Heart left ventricle (tissue), 16 donors: ENCODE results near the gene TEDDM1. TPM values are rescaled to one million over a fixed set of nuclear protein-coding genes. Genes with fewer than 3 reads are reported as not detected.

Experiments used
- ATAC-seq, 4 donors: fragments of 200-7000 bp; cut with Tn5 transposase; one replicate each; pipeline ENCODE4 v1.9.1; 2020 to 2022; ENCODE audit warnings: moderate library complexity in 4 of 4, mild to moderate bottlenecking in 3 of 4, moderate number of reproducible peaks in 1 of 4
- DNase-seq, 5 donors: peaks; one replicate each; pipeline ENCODE4 v3.0.0-alpha.2; 2020
- H3K27ac ChIP-seq, 12 donors: fragments of 200-600 bp; sonication (generic) in 4 of 12; one replicate each; pipeline versions ENCODE4 v1.5.0 to v1.8.0; 2016 to 2022; ENCODE audit warnings: mild to moderate bottlenecking in 2 of 12
- H3K27me3 ChIP-seq, 9 donors: fragments of 200-600 bp; sonication (generic) in 2 of 9; one replicate each; pipeline versions ENCODE4 v1.5.1 to v1.8.0; 2016 to 2022; ENCODE audit warnings: mild to moderate bottlenecking in 3 of 9
- H3K36me3 ChIP-seq, 9 donors: fragments of 200-600 bp; sonication (generic) in 2 of 9; one replicate each; pipeline versions ENCODE4 v1.5.0 to v1.8.0; 2018 to 2022; ENCODE audit warnings: mild to moderate bottlenecking in 2 of 9
- H3K4me1 ChIP-seq, 12 donors: fragments of 200-600 bp; sonication (generic) in 4 of 12; one replicate each; pipeline versions ENCODE4 v1.5.0 to v1.8.0; 2016 to 2022; ENCODE audit warnings: mild to moderate bottlenecking in 3 of 12
- H3K4me3 ChIP-seq, 12 donors: fragments of 200-600 bp; sonication (generic) in 4 of 12; one replicate each; pipeline versions ENCODE4 v1.5.0 to v1.8.0; 2017 to 2022; ENCODE audit warnings: mild to moderate bottlenecking in 9 of 12, moderate library complexity in 4 of 12
- H3K9me3 ChIP-seq, 12 donors: fragments of 200-600 bp; sonication (generic) in 4 of 12; one replicate each; pipeline versions ENCODE4 v1.5.0 to v1.8.0; 2016 to 2022; ENCODE audit warnings: mild to moderate bottlenecking in 1 of 12
- CTCF ChIP-seq, 12 donors: fragments of 200-600 bp; sonication (generic) in 4 of 12; IDR thresholded peaks; one replicate each; pipeline versions ENCODE4 v1.5.0 to v1.8.0; 2018 to 2022; ENCODE audit warnings: antibody characterized with exemption in 12 of 12, mild to moderate bottlenecking in 5 of 12
- POLR2A ChIP-seq, 2 donors: fragments of 450-650 bp; IDR thresholded peaks; one replicate each; pipeline ENCODE4 v1.6.1; 2017; ENCODE audit warnings: antibody characterized with exemption in 2 of 2, mild to moderate bottlenecking in 2 of 2, moderate library complexity in 2 of 2
- WGBS, 4 donors: extraction: QIAGEN DNeasy Blood & Tissue Kit in 2 of 4; methylation state at CpG; one replicate each; pipeline versions ENCODE4 v1.1.5 to v1.1.7; 2013 to 2018; 5-methylcytosine and 5-hydroxymethylcytosine counted together
- intact Hi-C, 10 donors: fragments of 100-400 bp; cut with DNase I; formaldehyde crosslinking; loops; one replicate each; pipeline versions ENCODE4 v1.11.1 to v1.14.2; 2022
- polyA plus RNA-seq, 2 donors: library from polyadenylated mRNA; stranded (reverse); fragments of 200-250 nt; gene quantifications; one replicate each; pipeline ENCODE4 v1.2.3, GENCODE V29; 2013
- total RNA-seq, 9 donors: library from RNA; depleted of rRNA in 2 of 9; stranded (reverse); fragments of >200 nt in 2 of 9; fragmentation: NEBNext Ultra II Directional in 3 of 9; extraction: Animal tissue kit (Norgen Biotek cat#: 25700) in 3 of 9; gene quantifications; one replicate each; pipeline versions ENCODE4 v1.1.0 to v1.2.4, GENCODE V29; 2016 to 2023
- donor health status: ischemic (EF 13 %, LVEDD 7.1; RV severe dilation, severe dysfunction).
- donor health status: healthy with polysubstance abuse.
- donor health status: DM: no; HTN: yes; CAD: no.
- donor health status: DM: no; HTN: no; CAD: no.
- donor health status: ischemic (EF 25% LVEDD 6.9; RV normal size, moderate dysfunction).
- donor health status: ischemic (EF 25% LVEDD 5.7; RV mildly dilated, moderate dysfunction).
- donor health status: healthy.
- donor health status: DM: yes; HTN: yes; CAD: no.
- donor health status: ischemic (EF 35%, LVEDD 5.7; RV mildly dilated, moderate dysfunction).
- donor health status: nonischemic (EF 11% LVEDD 7.7; RV severe dilation, severe dysfunction).
- donor health status: DM: yes; HTN: yes; CAD: no.
- donor health status: PGD.
- donor health status: ischemic (EF 29% LVEDD 5.4; RV normal size, mild dysfunction).
- donor health status: nonischemic (EF 23%, LVEDD 6.1; RV moderate dilation, normal function).

Gene TEDDM1
- total and polyA plus RNA-seq, 11 donors = not detected

GRCh38 chr1:182389619-182390047 lies 10.8 kb downstream of the TEDDM1 start:
- peak in 4 of 5 donors; percentile 17 to 48 (median 44) for DNase-seq
- Histone ChIP-seq H3K4me1 (peaks cover 0 to 62% (median 35%) of the 10 kb centered on the region in 12 donors), H3K4me3 (peak overlapping the region; percentile 65 to 97 (median 90)), H3K36me3 (peaks cover 6 to 53% (median 43%) of the 10 kb centered on the region in 9 donors), H3K27ac (peak overlapping the region; percentile 93 to 100 (median 99)), H3K9me3 (no peaks in the 10 kb centered on the region), H3K27me3 (no peaks in the 10 kb centered on the region)
- no peak for TF ChIP-seq POLR2A (IDR thresholded peaks at IDR 0.05)
- no peak for TF ChIP-seq CTCF (IDR thresholded peaks at IDR 0.05)
- peak in 3 of 4 donors; percentile 1 to 30 (median 9) for ATAC-seq
- WGBS, 4 donors = 3 to 9% (median 5%) methylated on average over 11 to 13 of the region's 13 CpGs
- intact Hi-C loops = loop anchor here in 8 of 10 donors (2.0 to 10.0 kb wide), 10 partner anchors 52 to 245 kb away; no protein-coding TSS in a partner anchor

- TF ChIP-seq POLR2A (IDR thresholded peaks at IDR 0.05) = no peak
- TF ChIP-seq CTCF (IDR thresholded peaks at IDR 0.05) = no peak
- DNase-seq (no peak), ATAC-seq (no peak)
- no peaks in the 10 kb centered on the region for H3K9me3 ChIP-seq
- WGBS, 4 donors = 44 to 60% (median 49%) methylated on average over 5 of the region's 5 CpGs
- peak overlapping the region; percentile 65 to 97 (median 90) for H3K4me3 ChIP-seq
- peaks cover 0 to 56% (median 35%) of the 10 kb centered on the region in 12 donors for H3K4me1 ChIP-seq
- intact Hi-C loops = no loop called here
- H3K27me3 ChIP-seq = no peaks in the 10 kb centered on the region
- H3K36me3 ChIP-seq = peaks cover 6 to 64% (median 53%) of the 10 kb centered on the region in 9 donors
- H3K27ac ChIP-seq = peak overlapping the region in 11 of 12 donors; percentile 93 to 100 (median 99)
Observed at GRCh38 chr1:182388392-182389134, 11.9 kb downstream of the TEDDM1 start.

GRCh38 chr1:182387566-182387965 lies 12.9 kb downstream of the TEDDM1 start:
- ATAC-seq (no peak), DNase-seq (no peak)
- WGBS, 4 donors = 51 to 64% (median 54%) methylated on average over 2 of the region's 2 CpGs
- H3K36me3 ChIP-seq = peaks cover 6 to 74% (median 63%) of the 10 kb centered on the region in 9 donors
- H3K4me3 ChIP-seq = peak overlapping the region in 6 of 12 donors; percentile 19 to 97 (median 90)
- H3K27ac ChIP-seq = peak overlapping the region in 4 of 12 donors; percentile 12 to 99 (median 95)
- no peaks in the 10 kb centered on the region for H3K9me3 ChIP-seq
- no peaks in the 10 kb centered on the region for H3K27me3 ChIP-seq
- intact Hi-C loops = no loop called here
- no peak for TF ChIP-seq CTCF (IDR thresholded peaks at IDR 0.05)
- no peak for TF ChIP-seq POLR2A (IDR thresholded peaks at IDR 0.05)
- H3K4me1 ChIP-seq = peaks cover 0 to 61% (median 32%) of the 10 kb centered on the region in 12 donors

- Histone ChIP-seq H3K4me3 (peak overlapping the region in 5 of 12 donors; percentile 1 to 90 (median 11)), H3K27ac (peak overlapping the region in 5 of 12 donors; percentile 15 to 97 (median 38)), H3K27me3 (no peaks in the 10 kb centered on the region), H3K4me1 (peaks cover 0 to 66% (median 29%) of the 10 kb centered on the region in 12 donors), H3K9me3 (no peaks in the 10 kb centered on the region), H3K36me3 (peaks cover 6 to 80% (median 69%) of the 10 kb centered on the region in 9 donors)
- intact Hi-C loops = no loop called here
- DNase-seq (no peak), ATAC-seq (no peak)
- no peak for TF ChIP-seq CTCF (IDR thresholded peaks at IDR 0.05)
- no peak for TF ChIP-seq POLR2A (IDR thresholded peaks at IDR 0.05)
- WGBS, 4 donors = 62 to 75% (median 70%) methylated on average over 5 of the region's 5 CpGs
Observed at GRCh38 chr1:182386980-182387379, 13.5 kb downstream of the TEDDM1 start.
